GM23248 (cell line): Measurements from ENCODE around the gene NAT16.

ENCODE experiments used
- EZH2 ChIP-seq: fragments of 200-600 bp; sonication (generic); IDR thresholded peaks from 2 replicates; pipeline ENCODE4 v1.6.1; 2018; ENCODE audit warnings: antibody characterized with exemption, mild to moderate bottlenecking; ENCODE audit not compliant: insufficient read depth, poor library complexity, severe bottlenecking
- EZH2phosphoT487 ChIP-seq: fragments of 200-600 bp; sonication (generic); IDR thresholded peaks from 2 replicates; pipeline ENCODE4 v1.6.1; 2018; ENCODE audit warnings: antibody characterized with exemption, moderate library complexity, mild to moderate bottlenecking, low read depth; ENCODE audit not compliant: insufficient read depth

DNA sequence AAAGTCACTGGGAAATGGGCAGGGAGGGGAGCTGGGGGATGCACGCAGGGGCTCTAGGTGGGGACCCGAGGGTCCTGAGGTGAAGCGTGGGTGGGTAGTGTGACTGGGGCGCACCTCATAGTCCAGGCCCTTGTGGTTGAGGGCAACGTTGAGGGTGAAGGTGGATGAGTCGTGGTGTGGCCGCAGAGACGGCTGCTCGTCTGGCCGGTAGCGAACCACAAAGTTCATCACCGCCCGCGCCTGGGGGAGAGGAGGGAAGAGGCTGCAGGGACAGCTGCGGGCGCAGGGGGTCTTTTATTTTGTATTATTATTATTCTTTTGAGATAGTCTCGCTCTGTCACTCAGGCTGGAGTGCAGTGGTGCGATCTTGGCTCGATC is 26.6 kb upstream of the NAT16 start:
- TF ChIP-seq EZH2 (no peak), EZH2phosphoT487 (no peak)
